Central memory CD4-positive, alpha-beta T cell (primary cell): Measurements from ENCODE around the gene MYBPC3.
"Not testable (repeated sequence)": the region's sequence is repeated elsewhere in the genome, so short reads cannot be mapped to it uniquely, and the experiment has no call there.

Source experiments
- DNase-seq: peaks from one replicate; pipeline ENCODE4 v3.0.0; 2022

The MYBPC3 gene

DNA sequence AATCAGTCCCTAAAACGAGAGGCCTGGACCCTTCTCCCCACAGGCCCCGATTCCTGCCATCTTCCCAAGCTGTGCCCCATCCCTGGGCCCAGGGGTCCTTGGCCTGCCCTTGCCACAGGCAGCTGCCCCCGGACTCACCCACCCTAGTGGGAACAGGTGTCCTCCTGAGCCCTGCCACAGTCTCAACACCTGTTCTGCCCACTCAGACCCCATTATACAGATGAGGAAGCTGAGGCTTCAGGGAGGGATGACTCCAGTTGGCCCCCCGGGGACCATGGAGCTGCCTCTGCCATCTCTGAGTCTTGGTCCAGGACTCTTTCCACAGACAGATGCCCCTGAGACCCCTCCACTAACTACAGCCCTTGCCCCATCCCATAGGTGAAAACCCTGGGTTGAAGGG is 15.9 kb downstream of the MYBPC3 start:
- DNase-seq = no peak

DNA sequence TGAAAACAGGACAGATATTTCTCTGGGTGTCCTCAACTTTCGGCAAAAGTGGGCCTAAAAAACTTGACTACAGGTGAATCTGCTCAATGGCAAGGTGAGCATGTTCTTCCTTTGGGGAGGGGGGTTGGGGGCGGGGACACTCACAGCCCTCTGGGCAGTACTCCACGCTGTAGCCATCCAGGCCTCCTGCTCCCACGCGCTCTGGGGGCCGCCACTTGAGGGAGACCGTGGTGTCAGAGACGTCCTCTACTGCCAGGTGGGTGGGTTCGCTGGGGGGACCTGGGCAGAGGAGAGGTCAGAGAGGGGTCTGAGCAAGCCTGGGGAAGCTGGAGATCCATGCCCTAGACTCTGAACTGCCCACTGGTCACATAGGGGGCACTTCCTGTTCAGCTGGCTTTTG is 16.8 kb downstream of the MYBPC3 start:
- no peak for DNase-seq

DNA sequence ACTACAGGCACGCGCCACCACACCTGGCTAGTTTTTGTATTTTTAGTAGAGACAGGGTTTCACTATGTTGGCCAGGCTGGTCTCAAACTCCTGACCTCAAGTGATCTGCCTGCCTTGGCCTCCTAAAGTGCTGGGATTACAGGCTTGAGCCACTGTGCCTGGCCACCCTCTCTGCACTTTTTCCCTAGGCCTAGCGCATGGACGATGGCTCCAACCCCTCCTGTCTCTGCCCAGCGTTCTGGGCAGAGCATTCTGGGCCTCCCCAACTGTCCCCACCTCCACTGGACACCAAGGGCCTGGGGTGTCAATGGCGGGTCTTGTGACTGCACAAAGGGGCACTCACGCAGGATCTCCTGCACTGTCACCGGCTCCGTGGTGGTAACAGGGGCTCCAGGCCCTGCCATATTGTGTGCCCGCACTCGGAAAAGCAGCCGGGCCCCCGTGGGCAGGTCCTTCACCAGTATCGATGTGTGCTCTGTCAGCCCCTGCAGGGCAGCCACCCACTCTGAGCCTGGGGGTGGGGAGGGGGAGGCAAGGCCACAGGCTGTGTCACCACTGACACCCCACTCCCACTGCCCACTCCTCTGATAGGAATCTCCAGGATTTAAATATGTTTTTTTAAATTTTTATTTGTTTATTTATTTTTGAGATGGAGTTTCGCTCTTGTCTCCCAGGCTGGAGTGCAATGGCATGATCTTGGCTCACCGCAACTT is 17.6 kb downstream of the MYBPC3 start:
- not testable (repeated sequence) for DNase-seq

- no peak for DNase-seq
Measured at GRCh38 chr11:47333886-47334443, 18.5 kb downstream of the MYBPC3 start.

DNA sequence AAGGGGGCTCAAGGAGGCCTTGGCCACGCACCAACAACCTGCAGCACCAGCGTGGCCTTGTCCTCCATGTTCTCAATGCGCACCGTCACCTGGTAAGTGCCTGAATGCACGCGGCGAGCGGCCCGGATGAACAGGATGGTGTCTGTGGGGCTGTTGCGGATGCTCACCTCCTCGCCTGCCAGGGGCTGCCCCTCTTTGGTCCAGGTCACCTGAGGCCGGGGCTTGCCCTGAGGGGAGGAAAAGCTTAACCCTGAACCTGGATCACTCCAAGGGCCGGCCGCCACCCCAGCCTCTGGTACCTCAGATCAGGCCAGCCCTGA is 19.0 kb downstream of the MYBPC3 start:
- DNase-seq = no peak

- no peak for DNase-seq
Measured at GRCh38 chr11:47332791-47333525, 19.5 kb downstream of the MYBPC3 start.

- DNase-seq = no peak
Measured at GRCh38 chr11:47332303-47332711, 20.2 kb downstream of the MYBPC3 start.

- DNase-seq = no peak
Measured at GRCh38 chr11:47331454-47332302, 20.8 kb downstream of the MYBPC3 start.

- no peak for DNase-seq
Measured at GRCh38 chr11:47329987-47330931, 22.2 kb downstream of the MYBPC3 start.

- no peak for DNase-seq
Measured at GRCh38 chr11:47329431-47329986, 23.0 kb downstream of the MYBPC3 start.

- DNase-seq = no peak
Measured at GRCh38 chr11:47328449-47329390, 23.8 kb downstream of the MYBPC3 start.

DNA sequence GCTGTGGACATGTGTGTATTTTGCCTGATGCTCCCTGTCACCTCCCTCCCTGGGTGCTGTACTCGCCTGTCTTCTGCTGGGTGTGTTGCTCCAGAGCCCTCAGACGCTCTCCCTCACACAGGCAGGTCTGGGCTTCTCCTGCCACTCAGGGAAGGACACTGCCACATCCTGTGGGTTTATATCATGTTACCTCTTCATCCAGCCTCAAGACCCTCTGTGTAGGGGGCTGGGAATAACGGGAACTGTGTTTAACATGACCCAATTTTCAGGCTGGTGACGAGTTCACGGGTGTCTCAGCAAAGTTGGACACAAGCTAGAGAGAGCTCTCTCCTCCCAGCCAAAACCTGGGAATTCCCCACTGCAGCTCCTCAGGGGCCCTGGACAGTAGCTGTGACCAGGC is 24.6 kb downstream of the MYBPC3 start:
- DNase-seq = no peak

DNA sequence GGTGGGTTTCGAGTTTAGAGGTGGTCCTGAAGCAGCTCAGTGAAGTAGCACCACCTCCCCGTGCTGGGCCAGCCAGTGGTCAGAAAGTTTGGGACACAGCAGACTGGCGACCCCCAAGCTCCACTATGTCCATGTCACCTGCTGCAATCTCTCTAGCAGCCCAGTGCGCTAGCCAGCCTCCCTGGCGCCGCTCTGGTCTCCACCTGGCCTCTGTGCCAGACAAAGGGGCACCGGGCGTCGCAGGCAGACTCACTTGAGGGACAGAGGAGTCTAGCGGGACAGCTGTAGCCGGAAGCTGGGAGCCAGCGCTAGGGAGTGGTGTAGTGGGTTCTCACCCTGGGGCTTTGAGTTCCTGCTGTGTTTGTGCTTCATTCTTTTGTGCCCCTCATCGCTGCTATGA is 25.5 kb downstream of the MYBPC3 start:
- DNase-seq = no peak

GRCh38 chr11:47326198-47326597 is 26.3 kb downstream of the MYBPC3 start:
- DNase-seq = no peak

- DNase-seq = no peak
Measured at GRCh38 chr11:47325271-47326041, 27.0 kb downstream of the MYBPC3 start.

DNA sequence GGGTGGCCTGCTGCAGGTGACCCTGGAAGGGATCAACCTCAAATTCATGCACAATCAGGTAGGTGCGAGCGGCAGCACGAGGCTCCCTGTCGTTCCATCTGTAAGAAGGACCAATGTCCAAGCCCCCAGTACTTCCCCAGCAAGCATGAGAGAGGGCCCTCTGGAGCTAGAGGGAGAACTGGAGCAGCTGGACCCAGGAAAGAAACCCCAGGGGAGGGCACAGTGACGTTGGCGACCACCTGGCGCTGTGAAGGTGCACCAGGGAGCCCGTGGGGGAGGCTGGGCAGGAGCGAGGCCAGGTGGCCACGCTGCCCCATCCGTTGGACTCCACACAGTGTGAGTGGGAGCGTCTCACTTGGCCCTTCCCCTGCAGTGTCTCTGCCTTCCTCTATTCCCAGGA is 28.0 kb downstream of the MYBPC3 start:
- no peak for DNase-seq

- DNase-seq = no peak
Measured at GRCh38 chr11:47318166-47318565, 34.3 kb downstream of the MYBPC3 start.

DNA sequence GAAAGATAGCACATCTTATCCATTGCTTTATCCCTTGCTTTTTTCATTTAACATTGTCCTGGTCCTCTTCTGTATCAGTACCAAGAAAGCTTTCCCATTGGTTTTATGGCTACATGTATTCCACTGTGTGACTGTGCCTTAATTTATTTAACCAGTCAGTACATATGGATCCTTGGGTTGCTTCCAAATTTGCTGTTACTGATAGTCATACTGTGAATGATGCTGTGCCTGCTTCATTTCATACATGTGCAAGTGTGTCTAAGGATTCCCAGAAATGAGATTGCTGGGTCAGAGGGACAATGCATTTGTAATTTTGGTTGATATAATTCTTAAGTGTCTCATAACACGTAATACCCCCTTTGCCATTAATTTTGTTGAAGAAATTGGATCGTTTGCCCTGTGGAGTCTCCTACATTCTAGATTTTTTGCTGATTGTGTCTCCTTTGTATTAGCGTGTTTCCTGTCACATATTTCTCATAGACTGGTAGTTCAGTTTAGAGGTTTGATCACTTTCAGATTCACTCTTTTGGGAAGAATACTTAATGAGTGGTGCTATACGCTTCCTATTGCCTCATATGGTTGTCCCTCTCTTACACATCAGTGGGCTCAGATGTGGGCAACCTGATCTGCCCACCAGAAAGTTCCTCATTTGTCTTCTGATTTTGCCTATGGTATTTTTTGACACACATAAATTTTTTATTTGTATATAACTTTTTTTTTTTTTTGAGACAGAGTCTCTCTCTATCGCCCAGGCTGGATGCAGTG is 35.3 kb downstream of the MYBPC3 start:
- DNase-seq = no peak

GRCh38 chr11:47316501-47316900 is 36.0 kb downstream of the MYBPC3 start:
- not testable (repeated sequence) for DNase-seq
